ENCODE measurements around the gene ERRFI1.

The ERRFI1 gene

DNA sequence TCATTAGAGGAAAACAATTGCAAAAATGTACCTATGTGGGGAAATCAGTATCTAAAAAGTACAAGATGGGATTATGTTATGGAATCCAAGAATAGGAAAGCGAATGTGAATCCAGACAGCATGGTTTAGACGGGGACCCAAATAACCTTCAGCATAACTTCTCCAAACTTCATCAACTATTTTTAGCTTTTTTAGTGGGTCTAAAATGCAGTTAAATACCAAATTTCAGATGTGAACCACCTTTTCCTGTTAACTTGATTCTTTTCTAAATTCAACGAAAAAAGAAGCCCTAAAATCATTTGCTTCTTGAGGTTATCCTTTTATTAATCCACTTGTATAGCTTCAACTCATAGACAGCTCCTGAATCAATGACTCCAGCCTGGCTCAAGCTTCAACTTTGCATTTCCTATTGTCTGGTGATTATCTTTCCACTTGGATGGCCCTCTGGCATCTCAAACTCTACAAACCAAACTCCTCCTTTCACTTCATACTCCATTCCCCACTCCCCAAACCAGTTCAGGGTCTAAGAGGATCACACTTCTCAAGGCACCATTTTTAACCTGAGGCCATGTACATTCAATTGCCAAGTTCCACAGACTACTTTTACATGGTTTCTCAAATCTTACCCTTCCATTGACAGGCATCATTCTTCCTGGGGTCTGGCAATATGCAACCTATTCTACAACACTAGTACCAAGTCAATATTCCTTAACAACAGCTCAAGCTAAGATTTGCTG is 7.4 kb downstream of the ERRFI1 start:
- DNase-seq, result no peak

DNA sequence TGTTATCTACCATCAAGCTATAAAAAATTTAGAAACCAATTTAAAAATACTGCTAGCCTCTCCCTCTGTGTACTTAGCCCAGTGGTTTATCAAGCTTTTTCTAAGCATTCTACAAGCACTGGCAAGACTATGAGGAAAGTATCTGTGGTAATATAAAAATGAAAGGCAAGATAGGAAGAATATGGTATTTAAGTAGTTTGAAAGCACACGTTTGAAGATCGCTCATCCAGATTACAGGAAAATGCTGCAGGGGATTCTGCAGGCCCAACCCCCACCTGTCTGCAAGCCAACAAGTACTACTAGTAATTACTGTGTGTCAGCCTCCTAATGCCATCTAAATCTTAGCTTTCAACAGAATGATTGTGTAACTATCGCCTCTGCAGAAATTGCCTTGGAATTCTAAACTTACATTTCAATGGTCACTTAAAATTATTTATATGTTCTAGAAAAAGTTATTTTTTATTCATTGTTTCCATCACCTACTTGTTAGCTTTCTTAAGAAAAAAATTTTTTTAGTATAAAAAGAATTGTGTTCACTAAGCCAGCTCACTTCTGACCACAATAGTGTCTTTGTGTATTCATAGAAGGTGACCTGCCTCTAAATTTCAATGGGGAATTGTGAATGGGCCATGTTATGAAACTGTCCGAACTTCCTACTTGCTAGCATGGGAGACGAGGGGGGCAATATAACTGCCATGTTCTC is 8.5 kb downstream of the ERRFI1 start:
- no peak for DNase-seq

DNA sequence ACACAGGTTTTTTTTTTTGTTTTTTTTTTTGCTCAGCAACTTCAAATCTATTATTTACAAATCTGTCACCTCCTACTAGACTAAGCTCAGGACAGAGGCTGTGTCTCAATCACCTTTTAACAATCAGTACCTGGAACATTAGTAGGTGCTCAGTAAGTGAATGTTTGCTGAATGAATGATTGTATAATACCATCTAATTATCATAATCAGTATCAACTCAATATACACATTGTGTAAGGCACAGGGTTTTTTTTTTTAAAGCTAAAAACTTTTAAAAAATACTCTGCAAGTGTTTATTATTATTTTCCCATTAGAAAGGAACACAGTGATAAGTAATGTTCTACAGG is 9.2 kb downstream of the ERRFI1 start:
- DNase-seq, result no peak

DNA sequence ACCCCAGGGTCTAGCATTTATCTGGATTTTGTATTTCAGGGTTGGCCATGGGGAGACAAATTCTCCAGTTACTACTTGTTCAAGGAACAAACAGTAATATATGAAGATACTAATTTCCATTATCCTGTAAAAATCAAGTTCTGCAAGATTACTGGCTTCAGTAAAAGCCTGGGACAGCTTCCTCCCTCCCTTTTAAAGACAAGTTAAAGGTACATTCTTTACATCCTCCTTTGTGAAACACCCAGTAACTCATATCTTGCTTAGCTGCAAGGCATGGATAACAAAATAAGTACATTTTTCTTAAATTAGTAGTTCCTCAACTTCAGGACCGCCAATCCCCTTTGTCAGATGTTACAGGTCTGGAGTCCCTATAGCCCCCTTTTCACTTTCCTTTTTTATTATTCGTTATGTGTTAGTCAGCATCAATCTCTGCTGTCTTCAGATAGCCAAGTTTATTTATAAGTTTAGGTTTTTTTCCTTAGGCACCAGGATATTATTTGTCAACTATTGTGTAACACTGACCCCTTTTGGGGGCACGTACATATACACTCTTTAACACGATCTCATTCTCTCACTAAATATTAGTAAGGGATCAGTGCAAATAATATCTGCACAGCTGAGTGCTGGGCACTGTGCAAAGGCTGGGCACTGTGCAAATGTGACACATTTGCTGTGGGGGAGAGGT is 9.8 kb downstream of the ERRFI1 start:
- DNase-seq, result no peak

DNA sequence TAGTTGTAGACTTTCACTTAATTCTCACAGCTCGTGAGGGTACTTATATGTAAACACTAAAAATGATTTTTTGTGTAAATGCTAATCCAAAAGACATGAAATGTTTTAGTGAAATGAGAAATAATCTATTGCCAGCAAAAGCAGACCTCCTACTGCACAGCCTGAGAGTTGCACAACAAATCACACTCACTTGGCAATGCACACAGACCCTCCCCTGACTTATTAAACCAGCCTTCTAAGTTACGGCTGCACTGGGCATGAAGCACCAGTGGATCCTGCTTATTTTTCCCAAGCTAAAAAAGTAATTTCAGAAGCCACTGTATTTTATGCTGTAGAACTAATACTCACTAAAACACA is 10.3 kb downstream of the ERRFI1 start:
- DNase-seq, result no peak

DNA sequence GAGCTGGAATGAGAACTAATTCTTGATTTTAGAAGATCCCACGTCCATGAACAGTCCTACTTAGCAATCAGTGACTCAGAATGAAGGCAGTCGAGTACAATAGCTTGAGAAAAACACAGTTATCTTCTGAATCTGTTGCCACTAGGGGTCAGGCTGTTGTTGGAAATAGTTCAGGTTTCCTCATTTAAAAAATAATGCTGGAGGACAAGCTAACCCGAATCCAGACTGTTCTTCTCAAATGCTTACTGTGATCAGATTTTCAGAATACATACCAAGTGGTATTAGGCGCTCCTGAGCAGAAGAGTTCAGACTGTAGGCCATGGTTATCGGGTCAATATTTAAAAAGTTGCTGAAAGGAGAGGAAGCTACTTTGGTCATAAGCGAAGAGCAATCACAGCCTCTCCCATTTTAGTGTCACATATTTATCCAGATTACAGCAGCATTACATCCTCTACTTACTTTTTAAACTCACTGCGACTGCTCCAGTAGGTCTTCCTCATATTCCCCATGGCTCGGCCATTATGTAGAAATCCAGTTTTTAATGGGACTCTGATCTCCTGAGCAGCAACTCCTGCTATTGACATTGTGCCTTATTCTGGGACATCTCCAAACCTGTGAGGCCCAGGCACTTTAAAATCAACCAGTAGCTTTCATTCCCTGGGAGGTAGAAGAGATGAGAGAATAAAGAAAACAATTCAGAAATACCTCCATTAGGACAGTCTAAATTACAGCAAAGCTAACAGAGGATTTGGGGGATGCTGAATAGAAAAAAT is 10.9 kb downstream of the ERRFI1 start:
- peak; percentile 69 to 83 (median 80) for DNase-seq

DNA sequence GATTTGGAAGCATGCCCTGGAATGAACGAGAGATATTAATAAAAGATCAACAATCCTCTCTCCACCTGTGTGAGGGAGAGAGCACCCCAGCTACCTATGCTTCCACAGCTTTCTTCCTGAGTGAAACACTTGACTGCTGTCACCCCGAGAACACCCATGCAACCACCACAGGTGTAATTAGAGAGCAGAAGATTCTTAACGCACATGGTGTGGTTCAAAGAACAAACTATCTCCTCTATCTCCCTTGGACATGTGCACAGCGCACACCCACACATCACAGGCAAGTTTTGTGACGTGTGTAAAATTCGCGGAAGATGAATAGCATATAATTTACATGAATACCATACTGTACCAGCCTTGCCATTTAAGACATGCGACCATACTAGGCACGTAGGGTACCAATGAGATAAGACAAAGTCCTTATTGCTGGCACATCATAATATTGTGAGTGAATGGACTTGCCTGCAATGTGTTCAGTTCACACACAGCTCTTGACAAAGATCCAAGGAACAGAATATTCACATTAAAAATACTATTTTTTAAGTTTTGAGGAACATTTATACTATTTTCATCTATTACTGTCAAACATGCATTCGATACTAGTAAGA is 11.6 kb downstream of the ERRFI1 start:
- no peak for DNase-seq

DNA sequence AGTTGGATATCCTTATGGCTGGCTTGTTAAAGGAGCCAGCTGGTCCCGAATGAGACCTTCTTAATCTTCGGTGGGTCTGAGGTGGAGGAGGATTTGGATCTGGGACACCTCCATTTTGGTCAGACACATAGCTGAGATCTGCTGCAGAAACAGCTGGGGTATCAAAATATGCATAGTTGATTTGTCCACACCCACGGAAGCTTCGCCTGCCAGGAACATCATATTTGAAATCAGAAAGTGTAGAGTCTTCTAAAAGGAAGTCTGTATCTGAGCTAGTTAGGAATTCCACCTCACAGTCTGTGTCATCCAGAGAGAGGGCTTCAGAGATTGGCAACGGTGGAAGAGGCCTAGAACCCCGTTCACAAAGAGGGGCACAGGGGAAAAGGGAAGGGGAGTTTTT is 12.3 kb downstream of the ERRFI1 start:
- no peak for DNase-seq

DNA sequence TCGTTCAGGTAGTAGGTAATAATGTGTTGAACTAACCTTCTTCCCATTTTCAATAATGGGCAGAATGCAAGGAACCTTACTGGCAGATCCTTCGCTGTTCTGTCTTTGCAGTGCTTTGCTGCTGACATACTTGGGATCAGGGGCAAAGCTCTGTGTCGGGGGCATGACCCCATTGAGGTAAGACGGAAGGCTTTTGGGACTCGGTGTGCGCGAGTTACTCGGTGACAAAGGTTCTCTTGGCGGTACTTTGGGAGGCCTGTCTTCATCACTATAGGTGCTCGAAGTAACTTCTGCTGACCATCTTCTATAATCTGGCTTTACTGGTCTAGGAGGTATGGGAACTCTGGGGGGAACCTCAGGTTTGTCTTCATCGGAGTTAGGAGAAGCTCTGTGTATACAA is 12.7 kb downstream of the ERRFI1 start:
- DNase-seq, result no peak

DNA sequence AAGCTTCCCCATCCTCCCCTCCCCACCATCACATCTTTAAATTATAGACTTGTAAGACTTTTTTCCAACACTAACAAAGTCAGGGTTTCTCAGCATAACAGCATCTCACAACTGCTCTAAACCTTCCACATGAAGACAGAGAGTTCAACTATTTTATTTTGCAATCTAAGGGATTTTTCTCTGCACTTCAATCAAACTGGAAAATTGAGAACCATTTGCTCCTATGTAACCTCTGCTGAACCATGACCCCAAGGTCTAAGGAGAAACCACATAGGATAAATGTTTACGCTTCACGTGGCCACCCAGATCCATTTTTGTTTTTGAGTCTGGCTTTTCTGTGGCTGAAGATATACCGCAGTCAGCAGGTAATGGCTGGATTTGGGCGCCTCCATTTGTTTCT is 13.2 kb downstream of the ERRFI1 start:
- DNase-seq, result no peak

DNA sequence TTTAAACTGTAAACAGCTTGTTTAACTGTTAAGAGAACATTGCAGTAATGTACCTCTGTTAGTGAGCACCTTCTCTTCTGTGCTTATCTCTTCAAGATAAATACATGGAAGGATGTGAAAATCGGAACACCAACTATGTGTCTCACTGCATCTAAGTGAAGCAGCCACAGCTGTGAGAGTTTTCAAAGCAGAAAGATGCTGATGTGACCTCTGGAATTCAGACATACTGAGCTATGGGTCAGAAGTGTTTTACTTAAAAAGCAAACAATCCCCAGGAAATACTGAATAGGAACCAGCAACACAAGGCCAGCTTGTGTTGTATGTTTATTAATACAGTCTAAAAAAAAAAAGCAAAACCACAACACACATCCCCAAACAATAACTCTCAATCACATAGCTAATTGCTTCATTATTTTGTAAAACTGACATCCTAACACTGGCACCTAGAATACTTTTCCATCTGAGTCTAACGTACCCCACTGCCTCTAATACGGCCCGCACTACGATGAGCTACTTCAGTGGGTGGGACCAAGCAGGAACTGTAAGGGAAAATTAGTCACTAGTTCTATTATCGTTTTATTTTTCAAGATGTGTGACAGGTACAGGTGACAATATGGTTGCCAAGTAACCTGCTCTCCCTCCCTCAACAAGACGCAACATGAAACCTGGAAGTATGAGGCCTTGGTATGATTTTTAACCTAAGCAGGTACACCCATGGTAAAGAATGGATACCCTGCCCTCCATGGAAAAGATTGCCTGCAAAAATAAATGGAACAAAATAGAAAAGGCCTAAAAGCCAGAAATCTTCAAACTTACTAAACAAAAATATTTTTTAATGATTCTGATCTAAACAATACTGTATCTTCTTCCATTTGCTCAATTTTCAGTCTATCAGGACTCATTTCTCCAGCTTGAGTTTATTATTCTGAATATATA is 13.9 kb downstream of the ERRFI1 start:
- DNase-seq, result no peak

DNA sequence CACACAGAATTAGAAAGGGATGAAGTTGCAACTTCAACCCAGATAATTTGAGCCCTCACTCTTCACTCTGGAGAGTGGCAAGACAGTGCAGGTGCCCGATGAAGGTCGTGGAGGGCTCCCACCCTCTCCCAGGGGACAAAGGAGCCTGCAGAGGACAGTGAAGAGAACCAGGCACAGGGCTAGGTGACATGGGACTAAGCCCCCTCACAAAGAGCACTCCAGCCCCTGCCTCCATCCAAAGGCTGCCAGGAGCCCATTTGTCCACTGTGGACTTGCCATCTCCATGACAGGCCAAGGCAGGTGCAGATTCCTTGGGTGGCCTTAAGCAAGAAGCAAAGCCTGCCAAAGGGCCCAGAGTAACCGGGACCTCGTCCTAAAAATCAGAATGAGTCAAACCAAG is 15.1 kb downstream of the ERRFI1 start:
- DNase-seq, result no peak

DNA sequence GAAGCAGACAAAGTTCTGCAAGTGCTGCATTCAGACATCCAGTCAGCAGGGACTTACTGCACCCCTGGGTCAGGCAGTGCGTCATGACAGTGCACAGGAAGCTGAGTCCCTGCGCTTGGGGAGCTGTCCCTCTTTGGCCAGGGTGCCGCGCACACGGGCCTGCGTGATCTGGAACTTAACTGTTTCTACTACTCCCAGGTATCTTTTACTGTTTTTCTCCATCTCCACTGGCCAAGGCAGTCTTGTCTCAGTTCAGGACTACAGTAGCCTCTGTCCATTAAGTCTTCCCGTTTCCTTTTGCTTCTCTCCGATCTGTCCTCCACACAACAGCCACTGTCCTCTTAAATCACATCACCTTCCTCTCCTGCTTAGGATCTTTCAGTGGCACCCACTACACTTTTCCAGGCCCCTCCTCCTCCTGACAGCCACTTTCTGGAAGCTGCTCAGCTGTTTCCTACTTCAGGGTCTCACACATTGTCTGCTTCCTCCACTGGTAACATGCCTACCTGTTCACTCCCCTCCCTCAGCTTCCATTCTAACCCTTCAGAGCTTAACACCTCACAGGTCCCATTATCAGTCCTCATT is 15.9 kb downstream of the ERRFI1 start:
- DNase-seq, result no peak

DNA sequence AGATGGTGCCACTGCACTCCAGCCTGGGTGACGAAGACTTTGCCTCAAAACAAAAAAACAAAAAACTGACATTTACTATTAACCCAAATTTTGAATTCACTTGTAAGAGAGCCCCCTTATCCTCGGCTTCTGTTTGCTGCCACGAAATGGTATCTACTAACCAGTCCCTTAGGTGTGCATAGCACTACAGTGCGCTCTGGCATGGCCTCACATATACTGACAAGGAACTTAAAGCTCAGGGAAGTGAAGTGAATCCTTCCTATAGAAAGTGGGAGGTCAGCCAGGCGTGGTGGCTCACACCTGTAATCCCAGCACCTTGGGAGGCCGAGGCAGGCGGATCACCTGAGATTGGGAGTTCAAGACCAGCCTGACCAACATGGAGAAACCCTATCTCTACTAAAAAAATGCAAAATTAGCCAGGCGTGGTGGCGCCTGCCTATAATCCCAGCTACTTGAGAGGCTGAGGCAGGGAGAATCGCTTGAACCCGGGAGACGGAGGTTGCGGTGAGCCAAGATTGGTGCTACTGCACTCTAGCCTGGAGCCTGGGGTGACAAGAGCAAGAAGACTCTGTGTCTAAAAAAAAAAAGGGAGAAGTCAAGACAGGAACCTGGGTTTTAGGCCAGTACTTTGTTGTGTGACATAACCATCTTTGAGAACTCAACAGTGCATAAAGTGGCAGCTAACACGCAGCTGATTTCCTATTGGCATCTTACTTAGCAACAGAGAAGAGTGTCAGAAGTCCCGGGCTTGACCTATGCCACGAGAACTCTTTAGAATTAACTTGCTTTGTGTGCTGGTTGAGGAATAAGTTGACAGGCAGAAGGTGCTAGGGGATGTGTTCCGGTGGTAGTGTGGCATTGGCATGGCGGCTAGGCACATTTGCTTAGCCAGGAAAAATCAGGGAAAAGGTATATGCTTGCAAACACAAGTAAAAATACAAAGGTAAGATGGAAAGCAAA is 16.8 kb downstream of the ERRFI1 start:
- DNase-seq, result peak in 2 of 4 experiments; percentile 5 to 18

DNA sequence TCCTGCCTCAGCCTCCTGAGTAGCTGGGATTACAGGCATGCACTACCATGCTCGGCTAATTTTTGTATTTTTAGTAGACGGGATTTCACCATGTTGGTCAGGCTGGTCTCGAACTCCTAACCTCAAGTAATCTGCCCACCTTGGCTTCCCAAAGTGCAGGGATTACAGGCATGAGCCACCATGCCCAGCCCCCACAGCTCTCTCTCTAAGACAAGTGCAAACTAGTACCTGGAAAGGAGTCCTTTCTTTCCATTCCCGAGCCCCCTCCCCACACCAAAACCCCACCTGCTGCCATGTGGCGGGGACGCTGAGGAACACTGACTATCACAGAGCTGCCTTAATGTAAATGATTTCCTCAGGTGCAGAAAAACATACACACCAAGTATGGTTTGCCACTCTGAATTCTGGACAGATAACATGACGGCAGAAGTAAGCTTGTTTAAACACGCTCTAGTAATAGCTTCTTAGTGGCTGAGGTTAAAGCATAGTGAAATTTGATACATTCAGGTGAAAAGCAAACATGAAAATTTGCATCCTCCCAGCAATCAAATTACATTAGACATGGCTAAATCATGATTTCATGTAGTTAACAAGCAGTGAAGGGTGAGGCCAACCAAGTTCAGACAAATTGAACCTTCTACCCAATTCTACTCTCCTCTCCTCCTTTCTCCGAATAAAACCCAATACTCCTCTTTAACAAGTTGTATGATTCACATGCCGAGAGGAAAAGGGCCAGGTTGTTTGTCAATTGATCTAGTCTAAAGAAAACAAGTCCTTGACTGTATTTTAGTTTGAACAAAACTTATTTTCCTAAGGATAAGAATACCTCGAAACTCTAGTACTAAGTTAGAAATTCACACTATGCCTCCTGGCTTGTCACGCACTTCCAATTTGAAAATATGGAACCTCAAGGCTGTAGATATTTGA is 19.8 kb downstream of the ERRFI1 start:
- DNase-seq, result no peak

DNA sequence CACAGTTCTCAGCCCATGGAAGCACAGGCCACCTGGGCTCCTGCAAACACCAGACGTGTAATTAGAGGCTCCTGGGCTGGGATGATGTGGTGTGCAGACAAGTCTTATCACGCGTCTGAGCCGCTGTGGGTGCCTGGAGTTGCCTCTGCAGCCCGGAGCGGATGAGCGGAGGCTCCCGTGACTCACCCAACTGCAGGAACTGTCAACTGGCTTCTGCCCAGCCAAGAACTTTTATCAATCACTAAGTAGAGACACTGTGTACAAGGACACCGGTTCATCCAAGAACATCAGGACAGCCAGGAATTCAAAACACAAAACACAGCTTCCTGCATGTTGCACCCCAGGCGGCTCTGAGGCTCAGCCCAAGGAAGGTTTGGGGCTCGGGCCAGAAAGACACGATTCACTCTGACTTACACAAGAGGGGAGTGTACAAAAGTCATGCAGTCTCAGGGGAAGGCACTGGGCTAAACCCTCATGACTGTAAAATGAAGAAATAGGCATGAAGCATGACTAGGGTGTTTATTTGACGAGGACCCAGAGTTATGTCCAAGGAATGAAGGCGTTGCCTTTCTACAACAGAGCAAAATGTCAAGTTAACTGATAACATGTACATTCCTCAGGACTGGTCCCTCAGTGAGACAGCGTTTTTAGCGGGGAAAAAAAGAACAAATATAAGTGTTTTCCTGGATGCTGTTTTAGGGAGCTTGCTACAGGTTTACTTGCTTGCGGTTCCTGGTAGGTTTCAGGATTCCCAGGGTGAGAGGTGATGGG is 21.1 kb downstream of the ERRFI1 start:
- peak; percentile 67 to 85 (median 82) for DNase-seq

DNA sequence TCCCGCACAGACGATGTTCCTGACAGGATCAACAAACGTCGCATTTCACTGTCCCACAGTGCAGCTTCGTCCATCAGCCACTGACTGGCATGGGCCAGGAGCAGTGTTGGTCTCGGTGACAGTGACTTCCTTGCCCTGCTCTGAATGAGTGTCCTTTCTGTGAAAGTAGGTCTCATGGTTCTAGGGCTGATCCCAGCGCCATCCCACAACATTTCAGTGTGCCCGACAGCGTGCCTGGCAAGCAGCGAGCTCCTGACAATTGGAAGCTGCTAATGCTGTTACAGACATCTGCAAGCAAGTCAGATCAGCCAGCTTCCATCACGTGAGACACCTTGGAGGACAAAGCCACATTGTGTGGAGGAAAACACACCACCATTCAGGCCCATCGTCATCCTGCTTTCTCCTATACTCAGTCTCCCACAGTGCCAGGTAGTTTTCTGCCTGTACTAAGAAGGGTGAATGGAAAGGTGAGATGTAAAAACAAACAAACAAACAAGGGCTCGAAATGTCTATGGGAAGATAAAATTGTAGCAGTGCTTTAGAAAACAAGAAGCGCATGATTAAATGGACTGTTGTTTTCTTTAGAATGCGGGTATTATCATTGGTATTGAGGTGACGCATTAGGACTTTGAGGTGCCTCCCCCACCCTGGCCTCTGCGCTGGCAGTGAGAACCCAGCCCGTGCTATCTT is 21.9 kb downstream of the ERRFI1 start:
- DNase-seq, result no peak
